Right atrium auricular region (tissue), 2 donors: Measurements from ENCODE around the gene PLA2G4B. TPM values are rescaled to one million over a fixed set of nuclear protein-coding genes. Genes with fewer than 3 reads are reported as not detected.

Source experiments
- DNase-seq: peaks from one replicate; pipeline ENCODE4 v3.0.0-alpha.2; 2019; ENCODE audit warnings: low spot score
- H3K27ac ChIP-seq, 2 donors: fragments of 200-600 bp; sonication (generic); 1 replicate in 1 of 2; 2 replicates in 1 of 2; pipeline ENCODE4 v1.5.1; 2016 to 2019
- H3K27me3 ChIP-seq, 2 donors: fragments of 200-600 bp; sonication (generic); one replicate each; pipeline versions ENCODE4 v1.5.1 to v1.6.0; 2017 to 2019
- H3K36me3 ChIP-seq: fragments of 200-600 bp; sonication (generic); one replicate; pipeline ENCODE4 v1.5.1; 2016
- H3K4me1 ChIP-seq, 2 donors: fragments of 200-600 bp; sonication (generic); one replicate each; pipeline versions ENCODE4 v1.5.1 to v1.6.0; 2017 to 2019
- H3K4me3 ChIP-seq, 2 donors: fragments of 200-600 bp; sonication (generic); 1 replicate in 1 of 2; 2 replicates in 1 of 2; pipeline ENCODE4 v1.5.1; 2017 to 2019; ENCODE audit warnings: mild to moderate bottlenecking in 1 of 2, moderate library complexity in 1 of 2
- H3K9me3 ChIP-seq, 2 donors: fragments of 200-600 bp; sonication (generic); one replicate each; pipeline ENCODE4 v1.5.1; 2019
- total RNA-seq, 2 donors: library from RNA; depleted of rRNA; stranded (reverse); fragments of >200 nt; gene quantifications; one replicate each; pipeline ENCODE4 v1.1.0, GENCODE V29; 2016
- TF ChIP-seq, protein P1 (sequence below), 2 donors: fragments of 200-600 bp; sonication (generic); IDR thresholded peaks; one replicate each; pipeline ENCODE4 v1.5.1; 2019; ENCODE audit warnings: antibody characterized with exemption in 2 of 2

The PLA2G4B gene
- total RNA-seq, 2 donors from 2014 or later = 1.3 to 1.4 TPM

DNA sequence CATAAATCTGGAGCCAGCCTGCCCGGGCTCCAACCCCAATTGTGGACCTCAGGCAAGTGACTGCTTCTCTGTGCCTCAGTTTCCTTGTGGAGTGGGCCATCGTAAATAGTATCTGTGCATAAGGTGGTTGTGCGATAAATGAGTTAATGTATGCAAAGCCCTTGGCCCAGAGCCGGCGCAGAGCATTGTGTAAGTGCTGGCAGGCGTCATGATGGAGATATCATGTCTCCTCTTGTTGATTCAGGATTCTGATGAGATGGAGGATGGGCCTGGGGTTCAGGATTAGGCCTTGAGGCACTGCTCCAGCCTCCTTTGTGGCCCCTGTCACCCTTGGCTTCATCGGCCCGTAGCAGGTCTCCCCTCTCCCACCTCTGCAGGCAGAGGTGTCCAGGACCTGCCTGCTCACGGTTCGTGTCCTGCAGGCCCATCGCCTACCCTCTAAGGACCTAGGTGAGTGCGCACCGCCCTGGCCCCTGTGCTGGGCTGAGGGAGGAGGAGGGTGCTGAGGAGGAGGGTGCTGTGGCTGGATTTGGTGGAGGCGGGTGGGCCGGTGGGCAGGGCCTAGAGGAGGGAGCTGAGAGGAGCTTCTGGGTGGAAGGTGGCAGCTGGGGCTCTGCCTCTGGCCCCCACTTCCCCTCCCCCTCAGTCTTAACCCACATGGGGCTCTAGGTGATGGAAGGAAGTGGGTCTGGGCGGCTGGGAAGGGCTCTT lies 1.3 kb downstream of the PLA2G4B start:
- Histone ChIP-seq H3K9me3 (no peaks in the 10 kb centered on the region), H3K36me3 (peaks cover 22% of the 10 kb centered on the region), H3K4me3 (no peak overlapping the region), H3K27me3 (no peaks in the 10 kb centered on the region), H3K4me1 (no peaks in the 10 kb centered on the region), H3K27ac (no peak overlapping the region)
- no peak for DNase-seq
- TF ChIP-seq, protein P1, sequence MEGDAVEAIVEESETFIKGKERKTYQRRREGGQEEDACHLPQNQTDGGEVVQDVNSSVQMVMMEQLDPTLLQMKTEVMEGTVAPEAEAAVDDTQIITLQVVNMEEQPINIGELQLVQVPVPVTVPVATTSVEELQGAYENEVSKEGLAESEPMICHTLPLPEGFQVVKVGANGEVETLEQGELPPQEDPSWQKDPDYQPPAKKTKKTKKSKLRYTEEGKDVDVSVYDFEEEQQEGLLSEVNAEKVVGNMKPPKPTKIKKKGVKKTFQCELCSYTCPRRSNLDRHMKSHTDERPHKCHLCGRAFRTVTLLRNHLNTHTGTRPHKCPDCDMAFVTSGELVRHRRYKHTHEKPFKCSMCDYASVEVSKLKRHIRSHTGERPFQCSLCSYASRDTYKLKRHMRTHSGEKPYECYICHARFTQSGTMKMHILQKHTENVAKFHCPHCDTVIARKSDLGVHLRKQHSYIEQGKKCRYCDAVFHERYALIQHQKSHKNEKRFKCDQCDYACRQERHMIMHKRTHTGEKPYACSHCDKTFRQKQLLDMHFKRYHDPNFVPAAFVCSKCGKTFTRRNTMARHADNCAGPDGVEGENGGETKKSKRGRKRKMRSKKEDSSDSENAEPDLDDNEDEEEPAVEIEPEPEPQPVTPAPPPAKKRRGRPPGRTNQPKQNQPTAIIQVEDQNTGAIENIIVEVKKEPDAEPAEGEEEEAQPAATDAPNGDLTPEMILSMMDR (IDR thresholded peaks at IDR 0.05) = no peak

DNA sequence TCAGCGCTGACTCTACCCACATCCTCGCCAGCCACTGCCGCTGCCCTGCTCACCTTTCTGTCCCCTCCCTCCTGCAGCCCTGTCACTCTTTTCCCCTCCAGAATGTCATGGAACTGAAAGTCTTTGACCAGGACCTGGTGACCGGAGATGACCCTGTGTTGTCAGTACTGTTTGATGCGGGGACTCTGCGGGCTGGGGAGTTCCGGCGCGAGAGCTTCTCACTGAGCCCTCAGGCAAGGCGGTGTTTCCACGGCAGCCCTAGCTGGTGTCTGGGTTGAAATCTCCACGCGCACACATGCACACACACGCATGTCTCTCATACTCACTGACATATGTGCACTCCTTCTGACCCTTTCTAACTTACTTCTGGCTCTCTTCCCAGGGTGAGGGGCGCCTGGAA lies 2.0 kb downstream of the PLA2G4B start:
- H3K27me3 ChIP-seq = no peaks in the 10 kb centered on the region
- H3K27ac ChIP-seq = no peak overlapping the region
- no peaks in the 10 kb centered on the region for H3K9me3 ChIP-seq
- TF ChIP-seq, protein P1 (IDR thresholded peaks at IDR 0.05) = no peak
- H3K4me3 ChIP-seq = no peak overlapping the region
- no peak for DNase-seq
- no peaks in the 10 kb centered on the region for H3K4me1 ChIP-seq
- peaks cover 29% of the 10 kb centered on the region for H3K36me3 ChIP-seq

DNA sequence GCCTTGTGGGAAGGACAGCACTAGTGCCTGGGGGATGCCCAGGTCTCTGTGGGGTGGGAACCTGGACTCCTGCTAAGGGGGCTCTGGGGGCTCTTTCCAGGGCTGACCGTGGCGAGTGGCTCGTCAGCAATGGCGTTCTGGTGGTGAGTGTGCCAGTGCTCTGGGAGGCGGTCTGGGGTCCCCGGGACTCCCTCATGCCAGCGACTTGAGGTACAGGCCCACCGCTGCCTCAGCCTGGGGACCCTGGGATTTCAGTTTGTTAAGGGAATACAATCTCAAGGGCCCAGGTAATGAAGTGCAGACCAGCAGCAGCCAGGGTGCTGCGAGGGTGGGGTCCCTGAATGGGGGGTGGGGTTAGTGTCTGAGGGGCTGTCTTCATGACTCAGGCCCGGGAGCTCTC lies 2.5 kb downstream of the PLA2G4B start:
- H3K36me3 ChIP-seq = peaks cover 33% of the 10 kb centered on the region
- H3K27ac ChIP-seq = no peak overlapping the region
- no peak for DNase-seq
- H3K4me1 ChIP-seq = no peaks in the 10 kb centered on the region
- H3K9me3 ChIP-seq = no peaks in the 10 kb centered on the region
- TF ChIP-seq, protein P1 (IDR thresholded peaks at IDR 0.05) = no peak
- H3K27me3 ChIP-seq = no peaks in the 10 kb centered on the region
- H3K4me3 ChIP-seq = no peak overlapping the region

DNA sequence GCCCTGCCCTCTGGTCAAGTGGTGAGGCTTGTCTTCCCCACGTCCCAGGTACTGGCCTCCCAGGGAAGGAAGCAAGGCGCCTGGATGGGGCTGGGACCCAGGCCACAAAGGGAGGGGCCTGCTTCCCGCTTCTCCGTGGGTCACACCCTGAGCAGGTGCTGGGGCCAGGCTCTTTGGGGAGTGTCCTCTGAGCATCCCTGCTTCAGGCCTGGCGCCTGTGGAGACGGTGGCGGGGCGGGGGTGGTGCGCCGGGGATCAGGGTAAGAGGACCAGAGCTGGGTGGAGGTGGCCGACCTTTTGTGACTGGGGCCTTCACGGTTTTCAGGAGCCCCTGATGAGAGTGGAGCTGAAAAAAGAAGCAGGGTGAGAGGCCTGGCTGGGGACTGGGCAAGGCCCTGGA lies 3.6 kb downstream of the PLA2G4B start:
- peaks cover 43% of the 10 kb centered on the region for H3K36me3 ChIP-seq
- no peaks in the 10 kb centered on the region for H3K9me3 ChIP-seq
- TF ChIP-seq, protein P1 (IDR thresholded peaks at IDR 0.05) = no peak
- DNase-seq = no peak
- H3K4me3 ChIP-seq = no peak overlapping the region
- no peaks in the 10 kb centered on the region for H3K4me1 ChIP-seq
- no peak overlapping the region for H3K27ac ChIP-seq
- no peaks in the 10 kb centered on the region for H3K27me3 ChIP-seq

DNA sequence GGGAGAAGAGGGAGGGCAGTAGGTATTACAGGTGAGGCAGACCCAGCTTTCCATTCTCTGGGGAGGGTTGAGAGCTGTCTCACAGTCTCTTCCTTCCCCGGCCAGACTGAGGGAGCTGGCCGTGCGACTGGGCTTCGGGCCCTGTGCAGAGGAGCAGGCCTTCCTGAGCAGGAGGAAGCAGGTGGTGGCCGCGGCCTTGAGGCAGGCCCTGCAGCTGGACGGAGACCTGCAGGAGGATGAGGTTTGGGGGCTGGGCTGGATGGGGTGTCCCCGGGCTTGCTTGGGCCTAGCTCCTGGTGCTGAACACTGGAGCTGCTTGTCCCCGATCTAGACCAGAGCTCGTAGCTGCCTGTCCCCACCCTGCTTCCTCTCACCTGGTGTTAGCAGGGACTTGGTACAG lies 4.9 kb downstream of the PLA2G4B start:
- H3K27me3 ChIP-seq = no peaks in the 10 kb centered on the region
- H3K9me3 ChIP-seq = no peaks in the 10 kb centered on the region
- H3K36me3 ChIP-seq = peaks cover 56% of the 10 kb centered on the region
- H3K4me3 ChIP-seq = no peak overlapping the region
- no peak for DNase-seq
- H3K4me1 ChIP-seq = no peaks in the 10 kb centered on the region
- TF ChIP-seq, protein P1 (IDR thresholded peaks at IDR 0.05) = no peak
- H3K27ac ChIP-seq = no peak overlapping the region

DNA sequence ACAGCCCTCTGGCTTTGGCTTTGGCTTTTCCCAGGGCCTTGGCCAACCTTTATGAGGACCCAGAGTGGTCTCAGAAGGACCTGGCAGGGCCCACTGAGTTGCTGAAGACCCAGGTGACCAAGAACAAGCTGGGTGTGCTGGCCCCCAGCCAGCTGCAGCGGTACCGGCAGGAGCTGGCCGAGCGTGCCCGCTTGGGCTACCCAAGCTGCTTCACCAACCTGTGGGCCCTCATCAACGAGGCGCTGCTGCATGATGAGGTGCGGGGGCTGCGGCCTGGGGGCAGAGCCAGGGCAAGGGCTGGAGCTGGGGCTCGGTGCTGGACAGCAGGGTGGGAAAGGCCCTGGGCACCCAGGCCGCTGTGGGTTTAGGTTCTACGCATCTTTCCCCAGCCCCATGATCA lies 6.2 kb downstream of the PLA2G4B start:
- Histone ChIP-seq H3K4me3 (no peak overlapping the region), H3K27me3 (no peaks in the 10 kb centered on the region), H3K9me3 (no peaks in the 10 kb centered on the region), H3K4me1 (no peaks in the 10 kb centered on the region), H3K27ac (no peak overlapping the region), H3K36me3 (peaks cover 56% of the 10 kb centered on the region)
- DNase-seq = no peak
- TF ChIP-seq, protein P1 (IDR thresholded peaks at IDR 0.05) = no peak
